ENCODE data around the gene SPDYE4. TPM values are rescaled to one million over a fixed set of nuclear protein-coding genes. Genes with fewer than 3 reads are reported as not detected.
"Not testable (repeated sequence)": the region's sequence is repeated elsewhere in the genome, so short reads cannot be mapped to it uniquely, and the experiment has no call there.

SPDYE4 gene, protein sequence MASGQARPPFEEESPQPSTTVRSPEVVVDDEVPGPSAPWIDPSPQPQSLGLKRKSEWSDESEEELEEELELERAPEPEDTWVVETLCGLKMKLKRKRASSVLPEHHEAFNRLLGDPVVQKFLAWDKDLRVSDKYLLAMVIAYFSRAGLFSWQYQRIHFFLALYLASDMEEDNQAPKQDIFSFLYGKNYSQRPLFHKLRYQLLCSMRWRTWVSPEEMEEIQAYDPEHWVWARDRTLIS
- not detected for polyA plus RNA-seq (2013, experiment 1 of 2)
- polyA plus RNA-seq (2013, experiment 2 of 2): not detected

DNA sequence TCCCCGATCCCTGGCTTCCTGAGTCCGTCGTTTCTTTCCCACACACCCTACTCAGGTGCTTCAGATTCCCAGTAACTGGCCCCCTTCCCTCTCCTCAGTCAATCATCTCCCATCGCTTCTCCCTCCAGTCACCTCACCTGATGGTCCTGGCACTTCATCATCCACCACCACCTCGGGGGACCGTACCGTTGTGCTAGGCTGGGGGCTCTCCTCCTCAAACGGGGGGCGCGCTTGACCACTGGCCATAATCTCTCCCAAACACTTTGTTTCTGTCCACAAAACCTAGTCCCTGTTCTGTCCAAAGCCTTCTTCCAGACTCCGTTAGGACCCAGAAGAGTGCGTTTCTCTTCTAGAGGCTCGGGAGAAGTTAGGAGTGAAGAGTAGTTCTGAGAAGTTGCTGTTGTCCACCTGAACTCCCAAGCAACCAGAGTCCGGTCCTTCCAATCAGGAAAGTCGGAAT is at the start of gene SPDYE4:
Gene SPDYE4, minus strand, starts transcription at position 410 of the 460 bp plus-strand sequence. Its CDS starts 164 bp downstream, at position 246.
- no peaks in the 10 kb centered on the region for H3K36me3 ChIP-seq (replicated peaks in 1 of 2; ENCODE audit: control insufficient read depth in 2 of 2, insufficient read depth in 2 of 2, low read length in 2 of 2)
- no peaks in the 10 kb centered on the region for H3K9me3 ChIP-seq (replicated peaks in 1 of 2; ENCODE audit: control insufficient read depth in 2 of 2, insufficient read depth in 1 of 2, low read depth in 1 of 2, low read length in 2 of 2)
- no CpG with 5 or more reads among the region's 15 CpGs for WGBS, 2 donors (ENCODE audit: extremely low coverage in 2 of 2, insufficient read length in 2 of 2, insufficient replicate concordance in 1 of 2)
- H2BK15ac ChIP-seq (ENCODE audit: low read length): no peak within 1 kb of the TSS
- no peak within 1 kb of the TSS for H2BK5ac ChIP-seq (ENCODE audit: low read length)
- no peak within 1 kb of the TSS for H3K4ac ChIP-seq (ENCODE audit: low read length)
- H2BK120ac ChIP-seq (ENCODE audit: low read depth, low read length): no peak within 1 kb of the TSS
- H3K27ac ChIP-seq (replicated peaks; ENCODE audit: low read length): no peak within 1 kb of the TSS
- DNase-seq (ENCODE audit: low spot score): no peak
- H4K91ac ChIP-seq (ENCODE audit: low read depth, low read length, poor library complexity): no peak within 1 kb of the TSS
- no peaks in the 10 kb centered on the region for H3K4me1 ChIP-seq (ENCODE audit: control insufficient read depth in 2 of 2, insufficient read depth in 1 of 2, low read depth in 1 of 2, low read length in 2 of 2)
- H3K14ac ChIP-seq (ENCODE audit: low read length): no peak within 1 kb of the TSS
- H3K4me3 ChIP-seq (ENCODE audit: low read length in 2 of 2): no peak within 1 kb of the TSS
- no peak within 1 kb of the TSS for H3K23ac ChIP-seq (ENCODE audit: low read depth, low read length, poor library complexity)
- no peak within 1 kb of the TSS for H4K8ac ChIP-seq (ENCODE audit: low read depth, low read length)
- H3K4me2 ChIP-seq (ENCODE audit: insufficient read depth, low read length, poor library complexity, severe bottlenecking): no peak within 1 kb of the TSS
- no peak within 1 kb of the TSS for H2AFZ ChIP-seq (ENCODE audit: low read length)
- no peaks in the 10 kb centered on the region for H3K79me1 ChIP-seq (ENCODE audit: low read depth, low read length)
- H3K18ac ChIP-seq (ENCODE audit: low read length): no peak within 1 kb of the TSS
- no peak within 1 kb of the TSS for H3K9ac ChIP-seq (ENCODE audit: low read depth, low read length, poor library complexity)
- H2AK5ac ChIP-seq (ENCODE audit: low read depth, low read length): no peak within 1 kb of the TSS
- H2BK12ac ChIP-seq (ENCODE audit: low read length): no peak within 1 kb of the TSS
- peaks cover 0 to 22% (median 0%) of the 10 kb centered on the region in 3 experiments for H3K27me3 ChIP-seq (ENCODE audit: control insufficient read depth in 3 of 3, insufficient read depth in 3 of 3, low read depth in 1 of 3, low read length in 3 of 3)

- Histone ChIP-seq H2BK5ac (ENCODE audit: low read length) (no peak overlapping the region), H2AK5ac (ENCODE audit: low read depth, low read length) (no peak overlapping the region), H3K27ac (replicated peaks; ENCODE audit: low read length) (no peak overlapping the region), H3K9ac (ENCODE audit: low read depth, low read length, poor library complexity) (no peak overlapping the region), H2BK120ac (ENCODE audit: low read depth, low read length) (no peak overlapping the region), H2BK15ac (ENCODE audit: low read length) (no peak overlapping the region), H3K27me3 (ENCODE audit: control insufficient read depth in 3 of 3, insufficient read depth in 3 of 3, low read depth in 1 of 3, low read length in 3 of 3) (peaks cover 0 to 13% (median 0%) of the 10 kb centered on the region in 3 experiments), H3K18ac (ENCODE audit: low read length) (no peak overlapping the region), H3K4me1 (ENCODE audit: control insufficient read depth in 2 of 2, insufficient read depth in 1 of 2, low read depth in 1 of 2, low read length in 2 of 2) (peaks cover 0 to 6% of the 10 kb centered on the region in 2 donors), H4K91ac (ENCODE audit: low read depth, low read length, poor library complexity) (no peak overlapping the region), H3K4ac (ENCODE audit: low read length) (no peak overlapping the region), H4K8ac (ENCODE audit: low read depth, low read length) (no peak overlapping the region), H3K36me3 (replicated peaks in 1 of 2; ENCODE audit: control insufficient read depth in 2 of 2, insufficient read depth in 2 of 2, low read length in 2 of 2) (no peaks in the 10 kb centered on the region), H3K79me1 (ENCODE audit: low read depth, low read length) (no peaks in the 10 kb centered on the region), H3K23ac (ENCODE audit: low read depth, low read length, poor library complexity) (no peak overlapping the region), H2BK12ac (ENCODE audit: low read length) (no peak overlapping the region), H2AFZ (ENCODE audit: low read length) (no peak overlapping the region), H3K4me3 (ENCODE audit: low read length in 2 of 2) (no peak overlapping the region), H3K4me2 (ENCODE audit: insufficient read depth, low read length, poor library complexity, severe bottlenecking) (no peak overlapping the region), H3K14ac (ENCODE audit: low read length) (no peak overlapping the region), H3K9me3 (replicated peaks in 1 of 2; ENCODE audit: control insufficient read depth in 2 of 2, insufficient read depth in 1 of 2, low read depth in 1 of 2, low read length in 2 of 2) (no peaks in the 10 kb centered on the region)
- DNase-seq (ENCODE audit: low spot score): no peak
- WGBS, 2 donors (ENCODE audit: extremely low coverage in 2 of 2, insufficient read length in 2 of 2, insufficient replicate concordance in 1 of 2): no CpG with 5 or more reads among the region's 4 CpGs
Observed at GRCh38 chr17:8806926-8807550, 48.7 kb upstream of the SPDYE4 start.

DNA sequence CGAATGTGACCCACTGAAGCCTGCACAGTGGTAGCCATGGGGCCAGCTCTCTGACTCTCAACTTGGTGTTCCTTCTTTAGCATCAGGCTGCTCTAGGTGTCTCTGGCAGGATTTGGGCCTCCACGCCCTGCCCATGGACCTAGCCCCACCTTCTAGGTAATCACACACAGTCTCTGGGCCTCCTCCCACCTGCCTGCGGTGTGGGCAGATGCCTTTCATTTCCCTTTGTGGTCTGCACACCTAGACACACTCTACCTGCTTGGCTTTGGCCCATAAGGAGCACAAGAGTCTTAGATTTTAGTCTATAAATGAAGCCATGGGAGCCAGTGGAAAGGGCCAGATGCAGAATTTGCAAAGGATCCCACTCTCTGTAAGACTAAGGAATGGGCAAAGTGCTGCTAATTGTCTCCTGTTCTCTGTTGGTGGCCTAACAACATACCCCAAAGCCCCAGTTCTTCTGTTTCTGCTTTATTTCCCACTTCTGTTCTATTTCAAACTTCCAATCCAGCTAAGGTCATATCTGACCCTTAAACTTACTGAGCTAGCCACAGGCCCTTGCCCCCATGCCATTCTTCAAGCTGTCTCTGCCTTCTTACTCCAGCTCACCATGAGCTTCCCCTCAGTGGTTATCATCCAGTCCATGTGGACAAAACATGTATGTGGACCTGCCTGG is 48.0 kb upstream of the SPDYE4 start:
- Histone ChIP-seq H3K4me1 (ENCODE audit: control insufficient read depth in 2 of 2, insufficient read depth in 1 of 2, low read depth in 1 of 2, low read length in 2 of 2) (peaks cover 0 to 6% of the 10 kb centered on the region in 2 donors), H3K4ac (ENCODE audit: low read length) (no peak overlapping the region), H2BK15ac (ENCODE audit: low read length) (no peak overlapping the region), H3K4me3 (ENCODE audit: low read length in 2 of 2) (no peak overlapping the region), H2BK5ac (ENCODE audit: low read length) (no peak overlapping the region), H3K4me2 (ENCODE audit: insufficient read depth, low read length, poor library complexity, severe bottlenecking) (no peak overlapping the region), H3K79me1 (ENCODE audit: low read depth, low read length) (no peaks in the 10 kb centered on the region), H2BK120ac (ENCODE audit: low read depth, low read length) (no peak overlapping the region), H2AFZ (ENCODE audit: low read length) (no peak overlapping the region), H3K23ac (ENCODE audit: low read depth, low read length, poor library complexity) (no peak overlapping the region), H3K14ac (ENCODE audit: low read length) (no peak overlapping the region), H4K91ac (ENCODE audit: low read depth, low read length, poor library complexity) (no peak overlapping the region), H3K9ac (ENCODE audit: low read depth, low read length, poor library complexity) (no peak overlapping the region), H3K36me3 (replicated peaks in 1 of 2; ENCODE audit: control insufficient read depth in 2 of 2, insufficient read depth in 2 of 2, low read length in 2 of 2) (no peaks in the 10 kb centered on the region), H3K18ac (ENCODE audit: low read length) (no peak overlapping the region), H3K27ac (replicated peaks; ENCODE audit: low read length) (no peak overlapping the region), H2BK12ac (ENCODE audit: low read length) (no peak overlapping the region), H3K9me3 (replicated peaks in 1 of 2; ENCODE audit: control insufficient read depth in 2 of 2, insufficient read depth in 1 of 2, low read depth in 1 of 2, low read length in 2 of 2) (no peaks in the 10 kb centered on the region), H4K8ac (ENCODE audit: low read depth, low read length) (no peak overlapping the region), H3K27me3 (ENCODE audit: control insufficient read depth in 3 of 3, insufficient read depth in 3 of 3, low read depth in 1 of 3, low read length in 3 of 3) (peaks cover 0 to 16% (median 0%) of the 10 kb centered on the region in 3 experiments), H2AK5ac (ENCODE audit: low read depth, low read length) (no peak overlapping the region)
- no CpG with 5 or more reads among the region's 3 CpGs for WGBS, 2 donors (ENCODE audit: extremely low coverage in 2 of 2, insufficient read length in 2 of 2, insufficient replicate concordance in 1 of 2)
- no peak for DNase-seq (ENCODE audit: low spot score)

- not testable (repeated sequence) for H3K9ac ChIP-seq (ENCODE audit: low read depth, low read length, poor library complexity); H3K4ac ChIP-seq (ENCODE audit: low read length); H2BK15ac ChIP-seq (ENCODE audit: low read length); H2BK12ac ChIP-seq (ENCODE audit: low read length); H2BK120ac ChIP-seq (ENCODE audit: low read depth, low read length); H3K27ac ChIP-seq (replicated peaks; ENCODE audit: low read length); H3K4me2 ChIP-seq (ENCODE audit: insufficient read depth, low read length, poor library complexity, severe bottlenecking); H3K79me1 ChIP-seq (ENCODE audit: low read depth, low read length); H2AK5ac ChIP-seq (ENCODE audit: low read depth, low read length); H3K36me3 ChIP-seq (replicated peaks in 1 of 2; ENCODE audit: control insufficient read depth in 2 of 2, insufficient read depth in 2 of 2, low read length in 2 of 2); H3K14ac ChIP-seq (ENCODE audit: low read length); H4K91ac ChIP-seq (ENCODE audit: low read depth, low read length, poor library complexity); H2BK5ac ChIP-seq (ENCODE audit: low read length); H3K18ac ChIP-seq (ENCODE audit: low read length); H2AFZ ChIP-seq (ENCODE audit: low read length); H4K8ac ChIP-seq (ENCODE audit: low read depth, low read length); DNase-seq (ENCODE audit: low spot score); H3K4me3 ChIP-seq (ENCODE audit: low read length in 2 of 2); H3K9me3 ChIP-seq (replicated peaks in 1 of 2; ENCODE audit: control insufficient read depth in 2 of 2, insufficient read depth in 1 of 2, low read depth in 1 of 2, low read length in 2 of 2); H3K4me1 ChIP-seq (ENCODE audit: control insufficient read depth in 2 of 2, insufficient read depth in 1 of 2, low read depth in 1 of 2, low read length in 2 of 2); H3K23ac ChIP-seq (ENCODE audit: low read depth, low read length, poor library complexity)
- peaks cover 0 to 25% (median 0%) of the 10 kb centered on the region in 3 experiments for H3K27me3 ChIP-seq (ENCODE audit: control insufficient read depth in 3 of 3, insufficient read depth in 3 of 3, low read depth in 1 of 3, low read length in 3 of 3)
- no CpG with 5 or more reads among the region's 10 CpGs for WGBS, 2 donors (ENCODE audit: extremely low coverage in 2 of 2, insufficient read length in 2 of 2, insufficient replicate concordance in 1 of 2)
Observed at GRCh38 chr17:8805396-8805795, 47.0 kb upstream of the SPDYE4 start.
